RPMI7951 (cell line): ENCODE results near the gene SYT6. TPM values are rescaled to one million over a fixed set of nuclear protein-coding genes. Genes with fewer than 3 reads are reported as not detected.
"Not testable (repeated sequence)": the region's sequence is repeated elsewhere in the genome, so short reads cannot be mapped to it uniquely, and the experiment has no call there.

Source experiments
- DNase-seq: peaks from one replicate; pipeline ENCODE4 v3.0.0-alpha.2; 2012; ENCODE audit warnings: low read depth
- total RNA-seq: library from RNA; depleted of rRNA; stranded (reverse); fragments of >200 nt; shearing (Covaris generic); gene quantifications from 2 replicates; pipeline ENCODE4 v1.2.3, GENCODE V29; 2014; rRNA removed

Gene SYT6
- total RNA-seq, 1 experiment from 2014 or later, result not detected

- no peak for DNase-seq
These were observed 78.0 kb downstream of the SYT6 start for GRCh38 chr1:114075546-114076242.

- DNase-seq, result no peak
These were observed 78.6 kb downstream of the SYT6 start for GRCh38 chr1:114075105-114075504.

GRCh38 chr1:114072246-114072645, 81.4 kb downstream of the SYT6 start:
- no peak for DNase-seq

GRCh38 chr1:114069762-114070161, 83.9 kb downstream of the SYT6 start:
- not testable (repeated sequence) for DNase-seq

- DNase-seq, result not testable (repeated sequence)
These were observed 85.0 kb downstream of the SYT6 start for GRCh38 chr1:114068684-114069083.

GRCh38 chr1:114065671-114066070, 88.0 kb downstream of the SYT6 start:
- not testable (repeated sequence) for DNase-seq

GRCh38 chr1:114063544-114063943, 90.1 kb downstream of the SYT6 start:
- no peak for DNase-seq

- DNase-seq, result no peak
These were observed 91.1 kb downstream of the SYT6 start for GRCh38 chr1:114062477-114063099.

GRCh38 chr1:114061121-114061830, 92.4 kb downstream of the SYT6 start:
- peak; percentile 31 for DNase-seq

GRCh38 chr1:114058236-114058635, 95.4 kb downstream of the SYT6 start:
- DNase-seq, result not testable (repeated sequence)

GRCh38 chr1:114054148-114054547, 99.5 kb downstream of the SYT6 start:
- DNase-seq, result no peak

GRCh38 chr1:114048232-114048631, 105.4 kb downstream of the SYT6 start:
- DNase-seq, result no peak

- no peak for DNase-seq
These were observed 110.1 kb downstream of the SYT6 start for GRCh38 chr1:114043548-114043947.

- no peak for DNase-seq
These were observed 110.6 kb downstream of the SYT6 start for GRCh38 chr1:114043054-114043453.

GRCh38 chr1:114040273-114041015, 113.2 kb downstream of the SYT6 start:
- peak; percentile 18 for DNase-seq

Other genes with a start within 250 kb of the SYT6 start
- 16.9 and 20.3 TPM in 2 replicates for gene AP4B1, start 249.1 kb downstream of the SYT6 start, total RNA-seq
- 15.7 and 21.5 TPM in 2 replicates for gene DCLRE1B, start 248.5 kb downstream of the SYT6 start, total RNA-seq
- gene HIPK1, start 224.5 kb downstream of the SYT6 start, total RNA-seq, result 18.2 and 23.6 TPM in 2 replicates
- 9.1 and 9.7 TPM in 2 replicates for gene OLFML3, start 174.4 kb downstream of the SYT6 start, total RNA-seq